ENCODE results near the gene ZIM2.

ZIM2 gene

DNA sequence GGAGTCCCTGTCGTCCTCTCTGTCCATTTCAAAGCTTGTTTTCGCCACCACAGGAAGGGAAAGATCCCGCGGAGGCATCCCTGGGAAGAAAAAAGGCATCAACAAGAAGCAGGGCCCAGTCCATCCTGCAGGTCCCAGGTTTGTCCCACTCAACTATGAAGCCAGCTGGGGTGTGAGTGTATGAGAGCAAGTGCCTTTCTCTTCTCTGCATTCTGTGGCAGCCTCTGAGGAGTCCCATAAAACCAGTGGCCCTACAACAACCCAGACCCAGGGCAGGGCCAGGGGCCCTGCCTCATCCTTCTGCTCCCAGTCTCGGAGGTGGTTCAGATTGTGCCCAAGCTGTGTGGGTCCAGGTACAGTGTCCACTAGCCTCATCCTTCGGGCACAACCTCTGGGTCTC is 18.9 kb downstream of the ZIM2 start (continued):
- no peak for TF ChIP-seq ZNF394 (tag by site-specific recombination; IDR thresholded peaks at IDR 0.05; ENCODE audit: borderline replicate concordance)
- no peak for TF ChIP-seq SETDB1 (IDR thresholded peaks at IDR 0.05; ENCODE audit: insufficient read length, low read length)
- TF ChIP-seq, protein P1, sequence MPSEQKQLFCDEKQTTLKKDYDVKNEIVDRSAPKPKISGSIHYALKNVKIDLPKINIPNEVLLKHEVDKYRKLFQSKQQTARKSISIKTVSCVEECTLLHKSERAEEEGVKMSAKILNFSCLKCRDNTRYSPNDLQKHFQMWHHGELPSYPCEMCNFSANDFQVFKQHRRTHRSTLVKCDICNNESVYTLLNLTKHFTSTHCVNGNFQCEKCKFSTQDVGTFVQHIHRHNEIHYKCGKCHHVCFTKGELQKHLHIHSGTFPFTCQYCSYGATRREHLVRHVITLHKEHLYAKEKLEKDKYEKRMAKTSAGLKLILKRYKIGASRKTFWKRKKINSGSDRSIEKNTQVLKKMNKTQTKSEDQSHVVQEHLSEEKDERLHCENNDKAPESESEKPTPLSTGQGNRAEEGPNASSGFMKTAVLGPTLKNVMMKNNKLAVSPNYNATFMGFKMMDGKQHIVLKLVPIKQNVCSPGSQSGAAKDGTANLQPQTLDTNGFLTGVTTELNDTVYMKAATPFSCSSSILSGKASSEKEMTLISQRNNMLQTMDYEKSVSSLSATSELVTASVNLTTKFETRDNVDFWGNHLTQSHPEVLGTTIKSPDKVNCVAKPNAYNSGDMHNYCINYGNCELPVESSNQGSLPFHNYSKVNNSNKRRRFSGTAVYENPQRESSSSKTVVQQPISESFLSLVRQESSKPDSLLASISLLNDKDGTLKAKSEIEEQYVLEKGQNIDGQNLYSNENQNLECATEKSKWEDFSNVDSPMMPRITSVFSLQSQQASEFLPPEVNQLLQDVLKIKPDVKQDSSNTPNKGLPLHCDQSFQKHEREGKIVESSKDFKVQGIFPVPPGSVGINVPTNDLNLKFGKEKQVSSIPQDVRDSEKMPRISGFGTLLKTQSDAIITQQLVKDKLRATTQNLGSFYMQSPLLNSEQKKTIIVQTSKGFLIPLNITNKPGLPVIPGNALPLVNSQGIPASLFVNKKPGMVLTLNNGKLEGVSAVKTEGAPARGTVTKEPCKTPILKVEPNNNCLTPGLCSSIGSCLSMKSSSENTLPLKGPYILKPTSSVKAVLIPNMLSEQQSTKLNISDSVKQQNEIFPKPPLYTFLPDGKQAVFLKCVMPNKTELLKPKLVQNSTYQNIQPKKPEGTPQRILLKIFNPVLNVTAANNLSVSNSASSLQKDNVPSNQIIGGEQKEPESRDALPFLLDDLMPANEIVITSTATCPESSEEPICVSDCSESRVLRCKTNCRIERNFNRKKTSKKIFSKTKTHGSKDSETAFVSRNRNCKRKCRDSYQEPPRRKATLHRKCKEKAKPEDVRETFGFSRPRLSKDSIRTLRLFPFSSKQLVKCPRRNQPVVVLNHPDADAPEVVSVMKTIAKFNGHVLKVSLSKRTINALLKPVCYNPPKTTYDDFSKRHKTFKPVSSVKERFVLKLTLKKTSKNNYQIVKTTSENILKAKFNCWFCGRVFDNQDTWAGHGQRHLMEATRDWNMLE (tag by site-specific recombination; conservative IDR thresholded peaks at IDR 0.05; ENCODE audit: low read depth) = no peak
- no peak for TF ChIP-seq ZIC2 (tag by site-specific recombination; IDR thresholded peaks at IDR 0.05)
- TF ChIP-seq ZNF146 (tag by site-specific recombination; IDR thresholded peaks at IDR 0.05) = no peak
- TF ChIP-seq ZNF600 (tag by site-specific recombination; IDR thresholded peaks at IDR 0.05) = no peak

DNA sequence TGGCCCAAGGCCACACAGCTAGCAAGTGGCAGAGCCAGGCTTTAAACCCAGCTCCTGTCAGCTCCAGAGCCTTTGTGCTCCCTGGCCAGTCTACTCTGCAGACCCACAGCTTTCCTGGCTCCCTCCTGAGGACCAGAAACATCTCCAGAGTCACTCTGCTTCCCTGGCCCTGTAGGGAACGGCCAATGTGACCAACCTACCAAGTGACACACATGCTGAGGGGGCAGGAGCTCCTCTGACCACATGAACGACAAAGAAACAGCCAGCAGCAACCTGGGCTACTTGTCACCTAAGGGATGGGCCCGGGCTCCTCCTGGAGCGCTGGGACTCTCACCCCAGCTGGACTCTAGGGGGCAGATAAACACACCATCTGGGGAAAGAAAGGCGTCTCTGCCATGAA is 19.3 kb downstream of the ZIM2 start:
- TF ChIP-seq SETDB1 (IDR thresholded peaks at IDR 0.05; ENCODE audit: insufficient read length, low read length) = no peak
- TF ChIP-seq, protein P2, sequence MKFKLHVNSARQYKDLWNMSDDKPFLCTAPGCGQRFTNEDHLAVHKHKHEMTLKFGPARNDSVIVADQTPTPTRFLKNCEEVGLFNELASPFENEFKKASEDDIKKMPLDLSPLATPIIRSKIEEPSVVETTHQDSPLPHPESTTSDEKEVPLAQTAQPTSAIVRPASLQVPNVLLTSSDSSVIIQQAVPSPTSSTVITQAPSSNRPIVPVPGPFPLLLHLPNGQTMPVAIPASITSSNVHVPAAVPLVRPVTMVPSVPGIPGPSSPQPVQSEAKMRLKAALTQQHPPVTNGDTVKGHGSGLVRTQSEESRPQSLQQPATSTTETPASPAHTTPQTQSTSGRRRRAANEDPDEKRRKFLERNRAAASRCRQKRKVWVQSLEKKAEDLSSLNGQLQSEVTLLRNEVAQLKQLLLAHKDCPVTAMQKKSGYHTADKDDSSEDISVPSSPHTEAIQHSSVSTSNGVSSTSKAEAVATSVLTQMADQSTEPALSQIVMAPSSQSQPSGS (tag by site-specific recombination; IDR thresholded peaks at IDR 0.05; ENCODE audit: low read depth) = no peak
- TF ChIP-seq, protein P3, sequence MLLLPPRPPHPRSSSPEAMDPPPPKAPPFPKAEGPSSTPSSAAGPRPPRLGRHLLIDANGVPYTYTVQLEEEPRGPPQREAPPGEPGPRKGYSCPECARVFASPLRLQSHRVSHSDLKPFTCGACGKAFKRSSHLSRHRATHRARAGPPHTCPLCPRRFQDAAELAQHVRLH (tag by site-specific recombination; IDR thresholded peaks at IDR 0.05) = no peak
- TF ChIP-seq ZFP37 (tag by site-specific recombination; IDR thresholded peaks at IDR 0.05) = no peak
- no peak for TF ChIP-seq ZNF37A (tag by site-specific recombination; IDR thresholded peaks at IDR 0.05)
- TF ChIP-seq, protein P4, sequence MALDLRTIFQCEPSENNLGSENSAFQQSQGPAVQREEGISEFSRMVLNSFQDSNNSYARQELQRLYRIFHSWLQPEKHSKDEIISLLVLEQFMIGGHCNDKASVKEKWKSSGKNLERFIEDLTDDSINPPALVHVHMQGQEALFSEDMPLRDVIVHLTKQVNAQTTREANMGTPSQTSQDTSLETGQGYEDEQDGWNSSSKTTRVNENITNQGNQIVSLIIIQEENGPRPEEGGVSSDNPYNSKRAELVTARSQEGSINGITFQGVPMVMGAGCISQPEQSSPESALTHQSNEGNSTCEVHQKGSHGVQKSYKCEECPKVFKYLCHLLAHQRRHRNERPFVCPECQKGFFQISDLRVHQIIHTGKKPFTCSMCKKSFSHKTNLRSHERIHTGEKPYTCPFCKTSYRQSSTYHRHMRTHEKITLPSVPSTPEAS (tag by site-specific recombination; IDR thresholded peaks at IDR 0.05) = no peak
- no peak for TF ChIP-seq ZNF202 (tag by site-specific recombination; IDR thresholded peaks at IDR 0.05; ENCODE audit: borderline replicate concordance)
- no peak for TF ChIP-seq ZNF155 (tag by site-specific recombination; IDR thresholded peaks at IDR 0.05)
- Histone ChIP-seq H3K4me1 (ENCODE audit: control insufficient read depth, insufficient read depth, low read length) (no peaks in the 10 kb centered on the region), H3K4me3 (ENCODE audit: low read depth, low read length) (no peak overlapping the region), H3K36me3 (ENCODE audit: control insufficient read depth in 2 of 2, insufficient read depth in 1 of 2, low read length in 2 of 2) (no peaks in the 10 kb centered on the region), H3K27ac (ENCODE audit: extremely low read depth, low read depth, low read length) (no peak overlapping the region), H3K9me3 (ENCODE audit: control insufficient read depth, insufficient read depth, low read depth, low read length) (no peaks in the 10 kb centered on the region; the same call in 1 of the 2 replicates)
- CTCF ChIA-PET = interaction anchor here (0.5 to 0.8 kb wide), 2 partner anchors 10 to 466 kb away, joined by 3 read pairs; no protein-coding TSS in a partner anchor
- POLR2A ChIA-PET = interaction anchor here (0.6 kb wide), 1 partner anchor 393 kb away, joined by 4 read pairs; no protein-coding TSS in a partner anchor

DNA sequence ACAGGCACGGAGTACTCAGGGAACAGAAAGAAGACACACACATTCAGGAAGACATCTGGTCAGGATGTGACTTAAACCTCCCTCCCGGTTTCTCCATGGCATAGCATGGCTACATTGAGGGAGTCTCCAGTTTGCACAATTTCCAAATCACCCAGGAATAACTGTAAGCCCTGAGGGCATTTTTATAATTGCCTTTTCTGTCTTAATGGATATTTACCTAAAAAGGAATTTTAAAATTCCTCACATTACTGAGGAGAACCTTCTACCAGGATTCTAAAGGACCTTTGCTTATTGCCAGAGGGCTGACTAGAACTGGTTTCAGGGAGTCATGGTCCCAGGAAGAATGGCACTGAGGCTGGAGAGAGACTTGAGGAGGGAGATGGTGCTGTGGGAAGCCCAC is 21.4 kb downstream of the ZIM2 start:
- no peaks in the 10 kb centered on the region for H3K4me1 ChIP-seq (ENCODE audit: control insufficient read depth, insufficient read depth, low read length)
- no peak overlapping the region for H3K27ac ChIP-seq (ENCODE audit: extremely low read depth, low read depth, low read length)
- no peaks in the 10 kb centered on the region; the same call in 1 of the 2 replicates for H3K9me3 ChIP-seq (ENCODE audit: control insufficient read depth, insufficient read depth, low read depth, low read length)
- POLR2A ChIA-PET = no interaction called here
- CTCF ChIA-PET = no interaction called here
- no peak overlapping the region for H3K4me3 ChIP-seq (ENCODE audit: low read depth, low read length)
- H3K36me3 ChIP-seq (ENCODE audit: control insufficient read depth in 2 of 2, insufficient read depth in 1 of 2, low read length in 2 of 2) = no peaks in the 10 kb centered on the region
- no peak for TF ChIP-seq ZNF19 (tag by site-specific recombination; IDR thresholded peaks at IDR 0.05; ENCODE audit: low read depth)
- no peak for TF ChIP-seq ZNF664 (tag by site-specific recombination; IDR thresholded peaks at IDR 0.05)
- TF ChIP-seq ZNF10 (tag by site-specific recombination; IDR thresholded peaks at IDR 0.05) = no peak
- TF ChIP-seq ZNF350 (tag by site-specific recombination; IDR thresholded peaks at IDR 0.05) = no peak
- TF ChIP-seq, protein P5, sequence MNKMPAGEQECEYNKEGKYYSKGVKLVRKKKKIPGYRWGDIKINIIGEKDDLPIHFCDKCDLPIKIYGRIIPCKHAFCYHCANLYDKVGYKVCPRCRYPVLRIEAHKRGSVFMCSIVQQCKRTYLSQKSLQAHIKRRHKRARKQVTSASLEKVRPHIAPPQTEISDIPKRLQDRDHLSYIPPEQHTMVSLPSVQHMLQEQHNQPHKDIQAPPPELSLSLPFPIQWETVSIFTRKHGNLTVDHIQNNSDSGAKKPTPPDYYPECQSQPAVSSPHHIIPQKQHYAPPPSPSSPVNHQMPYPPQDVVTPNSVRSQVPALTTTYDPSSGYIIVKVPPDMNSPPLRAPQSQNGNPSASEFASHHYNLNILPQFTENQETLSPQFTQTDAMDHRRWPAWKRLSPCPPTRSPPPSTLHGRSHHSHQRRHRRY (tag by site-specific recombination; IDR thresholded peaks at IDR 0.05) = no peak
- TF ChIP-seq, protein P4 (tag by site-specific recombination; IDR thresholded peaks at IDR 0.05) = no peak
- TF ChIP-seq ZNF302 (tag by site-specific recombination; IDR thresholded peaks at IDR 0.05; ENCODE audit: low read depth) = no peak
- TF ChIP-seq ZNF2 (tag by site-specific recombination; IDR thresholded peaks at IDR 0.05) = no peak
- no peak for TF ChIP-seq ZNF155 (tag by site-specific recombination; IDR thresholded peaks at IDR 0.05)
- TF ChIP-seq, protein P6, sequence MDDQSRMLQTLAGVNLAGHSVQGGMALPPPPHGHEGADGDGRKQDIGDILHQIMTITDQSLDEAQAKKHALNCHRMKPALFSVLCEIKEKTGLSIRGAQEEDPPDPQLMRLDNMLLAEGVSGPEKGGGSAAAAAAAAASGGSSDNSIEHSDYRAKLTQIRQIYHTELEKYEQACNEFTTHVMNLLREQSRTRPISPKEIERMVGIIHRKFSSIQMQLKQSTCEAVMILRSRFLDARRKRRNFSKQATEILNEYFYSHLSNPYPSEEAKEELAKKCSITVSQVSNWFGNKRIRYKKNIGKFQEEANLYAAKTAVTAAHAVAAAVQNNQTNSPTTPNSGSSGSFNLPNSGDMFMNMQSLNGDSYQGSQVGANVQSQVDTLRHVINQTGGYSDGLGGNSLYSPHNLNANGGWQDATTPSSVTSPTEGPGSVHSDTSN (CRISPR knock-in tag; IDR thresholded peaks at IDR 0.05) = no peak
- TF ChIP-seq ZXDB (tag by site-specific recombination; IDR thresholded peaks at IDR 0.05) = no peak
